Vagina (tissue), 2 donors: Measurements from ENCODE around the gene HDAC10.

Experiments
- POLR2A ChIP-seq, 2 donors: fragments of 450-650 bp; IDR thresholded peaks; one replicate each; pipeline ENCODE4 v1.6.1; 2017; ENCODE audit warnings: antibody characterized with exemption in 2 of 2, mild to moderate bottlenecking in 2 of 2, moderate library complexity in 2 of 2
- TF ChIP-seq, protein P1 (sequence below), 3 experiments: fragments of 450-650 bp in 2 of 3; fragments of 200-600 bp in 1 of 3; sonication (generic) in 1 of 3; IDR thresholded peaks; one replicate each; pipeline ENCODE4 v1.5.1; 2017 to 2019; ENCODE audit warnings: antibody characterized with exemption in 3 of 3, mild to moderate bottlenecking in 2 of 3, moderate library complexity in 2 of 3

DNA sequence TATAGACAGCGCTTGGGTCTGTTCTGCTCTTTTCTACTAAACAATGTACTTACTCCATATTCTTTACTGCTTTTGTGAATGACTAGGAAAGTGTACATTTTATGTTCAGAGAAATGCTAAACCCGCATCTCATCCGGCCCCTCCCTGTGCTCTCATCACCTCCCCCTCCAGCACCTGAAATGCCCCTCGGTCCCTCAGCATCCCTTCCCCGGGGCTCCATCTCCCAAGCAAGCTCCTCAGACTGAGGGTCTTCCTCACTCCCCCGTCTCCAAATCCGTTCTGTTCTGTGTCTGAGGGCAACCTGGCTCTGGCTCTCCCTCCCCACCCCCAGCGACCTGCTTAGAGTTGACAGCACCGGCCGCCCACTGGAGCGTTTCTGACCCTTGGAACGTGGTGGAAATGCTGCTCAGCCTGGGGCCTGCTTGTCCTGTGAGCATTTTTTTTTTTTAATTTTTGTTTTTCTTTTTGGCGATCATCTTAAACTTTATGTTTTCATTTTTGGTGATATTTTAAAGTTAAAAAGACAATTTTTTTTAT, 48.9 kb downstream of the HDAC10 start:
- TF ChIP-seq POLR2A (IDR thresholded peaks at IDR 0.05) = no peak
- TF ChIP-seq, protein P1, sequence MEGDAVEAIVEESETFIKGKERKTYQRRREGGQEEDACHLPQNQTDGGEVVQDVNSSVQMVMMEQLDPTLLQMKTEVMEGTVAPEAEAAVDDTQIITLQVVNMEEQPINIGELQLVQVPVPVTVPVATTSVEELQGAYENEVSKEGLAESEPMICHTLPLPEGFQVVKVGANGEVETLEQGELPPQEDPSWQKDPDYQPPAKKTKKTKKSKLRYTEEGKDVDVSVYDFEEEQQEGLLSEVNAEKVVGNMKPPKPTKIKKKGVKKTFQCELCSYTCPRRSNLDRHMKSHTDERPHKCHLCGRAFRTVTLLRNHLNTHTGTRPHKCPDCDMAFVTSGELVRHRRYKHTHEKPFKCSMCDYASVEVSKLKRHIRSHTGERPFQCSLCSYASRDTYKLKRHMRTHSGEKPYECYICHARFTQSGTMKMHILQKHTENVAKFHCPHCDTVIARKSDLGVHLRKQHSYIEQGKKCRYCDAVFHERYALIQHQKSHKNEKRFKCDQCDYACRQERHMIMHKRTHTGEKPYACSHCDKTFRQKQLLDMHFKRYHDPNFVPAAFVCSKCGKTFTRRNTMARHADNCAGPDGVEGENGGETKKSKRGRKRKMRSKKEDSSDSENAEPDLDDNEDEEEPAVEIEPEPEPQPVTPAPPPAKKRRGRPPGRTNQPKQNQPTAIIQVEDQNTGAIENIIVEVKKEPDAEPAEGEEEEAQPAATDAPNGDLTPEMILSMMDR (IDR thresholded peaks at IDR 0.05) = no peak
